K562 (cell line): ENCODE measurements around the gene ZNF629. TPM values are rescaled to one million over a fixed set of nuclear protein-coding genes. Genes with fewer than 3 reads are reported as not detected.

Source experiments
- CREM ChIP-seq: IDR thresholded peaks from 2 replicates; pipeline ENCODE4 v1.6.1; 2014; ENCODE audit warnings: antibody characterized with exemption, low read depth
- CTBP1 ChIP-seq: fragments of 450-650 bp; IDR thresholded peaks from 2 replicates; pipeline ENCODE4 v1.6.1; 2016; ENCODE audit warnings: borderline replicate concordance
- DPF2 ChIP-seq: fragments of 450-650 bp; IDR thresholded peaks from 2 replicates; pipeline ENCODE4 v1.6.1; 2016
- KLF16 ChIP-seq: IDR thresholded peaks from 2 replicates; pipeline ENCODE4 v1.6.1; 2016; ENCODE audit warnings: antibody characterized with exemption
- NR2C2 ChIP-seq, 2 experiments: fragments of 200-800 bp in 1 of 2; sonication (Bioruptor generic) in 1 of 2; sonication (generic) in 1 of 2; formaldehyde crosslinking in 1 of 2; IDR thresholded peaks; 2 replicates each; pipeline versions ENCODE4 v1.6.1 to v1.8.0; 2016 to 2022; ENCODE audit warnings: mild to moderate bottlenecking in 1 of 2, missing compliant biosample characterization in 1 of 2, missing genetic modification characterization in 1 of 2, missing genetic modification reagents in 1 of 2
- RBFOX2 ChIP-seq: fragments of 200-400 bp; formaldehyde crosslinking; IDR thresholded peaks from 2 replicates; pipeline ENCODE4 v1.6.1; 2017; ENCODE audit warnings: low read depth, mild to moderate bottlenecking, low read length, moderate library complexity
- RUNX1 ChIP-seq: sonication (generic); IDR thresholded peaks from 2 replicates; pipeline ENCODE4 v1.6.1; 2016; ENCODE audit warnings: antibody characterized with exemption, low read depth
- SAFB ChIP-seq: fragments of 200-400 bp; formaldehyde crosslinking; IDR thresholded peaks from 2 replicates; pipeline ENCODE4 v1.6.1; 2017; ENCODE audit warnings: low read depth, low read length, borderline replicate concordance
- SAFB2 ChIP-seq: fragments of 200-400 bp; formaldehyde crosslinking; IDR thresholded peaks from 2 replicates; pipeline ENCODE4 v1.6.1; 2018; ENCODE audit warnings: borderline replicate concordance, low read length, low read depth, moderate library complexity; ENCODE audit not compliant: severe bottlenecking
- TSHZ1 ChIP-seq: fragments of 250-450 bp; sonication (Bioruptor Pico); IDR thresholded peaks from 2 replicates; pipeline ENCODE4 v1.4.0; 2020; ENCODE audit warnings: mild to moderate bottlenecking, moderate library complexity
- USF2 ChIP-seq: sonication (generic); formaldehyde crosslinking; IDR thresholded peaks from 2 replicates; pipeline ENCODE4 v1.5.0; 2020; ENCODE audit warnings: missing genetic modification reagents
- ZFP1 ChIP-seq: fragments of 450-650 bp; formaldehyde crosslinking; IDR thresholded peaks from 2 replicates; pipeline ENCODE4 v1.4.0; 2020; ENCODE audit warnings: mild to moderate bottlenecking, mixed read lengths
- ZHX1 ChIP-seq: fragments of 150-350 bp; conservative IDR thresholded peaks from 2 replicates; pipeline ENCODE4 v1.6.1; 2014; ENCODE audit warnings: low read length
- ZNF277 ChIP-seq: fragments of 250-450 bp; sonication (Bioruptor Pico); IDR thresholded peaks from 2 replicates; pipeline ENCODE4 v1.8.0; 2022; ENCODE audit warnings: inconsistent platforms, mild to moderate bottlenecking, moderate library complexity, borderline replicate concordance
- ZNF76 ChIP-seq: fragments of 250-450 bp; sonication (Bioruptor Pico); IDR thresholded peaks from 2 replicates; pipeline ENCODE4 v1.4.0; 2020; ENCODE audit warnings: mild to moderate bottlenecking, moderate library complexity, borderline replicate concordance
- ZSCAN32 ChIP-seq: fragments of 450-650 bp; formaldehyde crosslinking; IDR thresholded peaks from 2 replicates; pipeline ENCODE4 v1.4.0; 2020; ENCODE audit warnings: mild to moderate bottlenecking, moderate library complexity
- polyA plus RNA-seq, 8 experiments: library from polyadenylated mRNA; depleted of rRNA in 4 of 8; stranded (reverse) in 5 of 8; unstranded in 3 of 8; fragments of >200 nt; fragmentation: Nextera tagmentation in 2 of 8; fragmentation: Illumina TruSeq in 1 of 8; extraction: Ambion mirVana in 2 of 8; extraction: Trizol in 1 of 8; gene quantifications; 2 replicates each; pipeline versions ENCODE4 v1.2.1 to v1.2.3, GENCODE V29; 2011 to 2014; ENCODE audit warnings: inconsistent platforms in 1 of 8, missing spikeins in 1 of 8
- total RNA-seq, 7 experiments: library from RNA; depleted of rRNA in 6 of 7; stranded (reverse); fragments of >200 nt in 6 of 7; fragmentation: Illumina TruSeq in 2 of 7; extraction: Trizol in 2 of 7; gene quantifications; 2 replicates each; pipeline versions ENCODE4 v1.2.1 to v1.2.3, GENCODE V29; 2011 to 2021; ENCODE audit warnings: low replicate concordance in 1 of 7

The ZNF629 gene
- total and polyA plus RNA-seq, 9 of the 15 experiments (the other 6 are each of a cell fraction or from before 2014, with no cell fraction given) = 0.44 to 18.8 (median 7.4) TPM

GRCh38 chr16:30775392-30776188 lies 11.4 kb downstream of the ZNF629 start (continued):
- no peak for TF ChIP-seq ZNF277 (CRISPR knock-in tag)
- 0 out of 2 replicates have a peak, but pooled peaks have one; percentile 74 for TF ChIP-seq RUNX1
- TF ChIP-seq TSHZ1 (CRISPR knock-in tag) = 0 out of 2 replicates have a peak, but pooled peaks have one; percentile 43
- 0 out of 2 replicates have a peak, but pooled peaks have one; percentile 30 for TF ChIP-seq ZHX1
- TF ChIP-seq CTBP1 = peak; percentile 73
- TF ChIP-seq SAFB2 = no peak
- 0 out of 2 replicates have a peak, but pooled peaks have one; percentile 50 for TF ChIP-seq ZNF76
- TF ChIP-seq USF2 (CRISPR knock-in tag) = peak; percentile 5; the same call in 1 of the 2 replicates
- TF ChIP-seq ZFP1 (CRISPR knock-in tag) = peak; percentile 70; the same call in 1 of the 2 replicates
- 0 out of 2 replicates have a peak, but pooled peaks have one; percentile 2 for TF ChIP-seq ZSCAN32
- TF ChIP-seq CREM = peak; percentile 97
- no peak for TF ChIP-seq SAFB
- peak; percentile 97 for TF ChIP-seq KLF16
- TF ChIP-seq NR2C2 (CRISPR knock-in tag; IDR thresholded peaks at IDR 0.05) = peak; percentile 53; the same call in 1 of the 2 replicates
- peak; percentile 86 for TF ChIP-seq NR2C2 (tag; IDR thresholded peaks at IDR 0.05)
- TF ChIP-seq DPF2 = peak; percentile 18; the same call in 1 of the 2 replicates
- peak; percentile 99 for TF ChIP-seq RBFOX2
